K562 (cell line): ENCODE data around the gene NFAM1. TPM values are rescaled to one million over a fixed set of nuclear protein-coding genes. Genes with fewer than 3 reads are reported as not detected.

Source experiments
- ATAC-seq: fragments of 200-7000 bp; cut with Tn5 transposase; 3 replicates; pipeline ENCODE4 v1.9.1; 2020; ENCODE audit warnings: moderate library complexity
- BruUV-seq: library from RNA; stranded (reverse); fragments of 400-500 nt; replicated peaks from 2 replicates; lab custom pipeline; 2021; lab: Mats Ljungman, UMichigan
- CTCF ChIA-PET: fragments of 300-600 bp; formaldehyde crosslinking; extraction: SDS; loops from one replicate; lab custom pipeline; 2021; ENCODE audit warnings: low intra/inter-chr PET ratio; lab: Yijun Ruan, JAX
- POLR2A ChIA-PET: fragments of 300-600, 350-650 bp; sonication (Branson Sonifier 250); formaldehyde crosslinking; extraction: SDS; loops from one replicate; lab custom pipeline; 2021; ENCODE audit warnings: antibody characterized with exemption, inconsistent platforms; lab: Yijun Ruan, JAX
- DNase-seq, 4 experiments: peaks; one replicate each; pipeline versions ENCODE4 v3.0.0 to v3.0.0-alpha.2; 2011 to 2018; ENCODE audit warnings: low spot score in 3 of 4, mixed read lengths in 3 of 4; ENCODE audit errors: extremely low read depth in 1 of 4
- FAIRE-seq: peaks from 2 replicates; lab custom pipeline; 2011; peaks lifted over from hg19 to GRCh38; lab: Jason Lieb, UNC
- H2AFZ ChIP-seq: 2 replicates; pipeline ENCODE4 v1.6.0; 2011; ENCODE audit warnings: low read depth, low read length, control low read depth, inconsistent platforms
- H3K27ac ChIP-seq: fragments of 200-600 bp; 3 replicates; pipeline ENCODE4 v1.8.0; 2011; ENCODE audit warnings: low read depth, mild to moderate bottlenecking, control low read depth, inconsistent platforms, low read length, moderate library complexity, mixed read lengths; ENCODE audit errors: extremely low read depth
- H3K27me3 ChIP-seq, 2 experiments: fragments of 300-600 bp in 1 of 2; 2 replicates in 1 of 2; 3 replicates in 1 of 2; pipeline versions ENCODE4 v1.6.0 to v1.8.0; 2011; ENCODE audit warnings: inconsistent platforms in 2 of 2, low read length in 2 of 2, mild to moderate bottlenecking in 1 of 2, mixed read lengths in 1 of 2, moderate library complexity in 1 of 2; ENCODE audit not compliant: control insufficient read depth in 2 of 2, insufficient read depth in 2 of 2
- H3K36me3 ChIP-seq: fragments of 300-600 bp; 3 replicates; pipeline ENCODE4 v1.8.0; 2011; ENCODE audit warnings: mild to moderate bottlenecking, low read length, inconsistent platforms; ENCODE audit not compliant: control insufficient read depth, insufficient read depth
- H3K4me1 ChIP-seq, 2 experiments: fragments of 200-600 bp in 1 of 2; replicated peaks in 1 of 2; 2 replicates in 1 of 2; 3 replicates in 1 of 2; pipeline versions ENCODE4 v1.5.1 to v1.8.0; 2011; ENCODE audit warnings: inconsistent platforms in 2 of 2, low read length in 2 of 2, mild to moderate bottlenecking in 1 of 2, mixed read lengths in 1 of 2, moderate library complexity in 1 of 2; ENCODE audit not compliant: control insufficient read depth in 2 of 2, insufficient read depth in 2 of 2
- H3K4me2 ChIP-seq: 2 replicates; pipeline ENCODE4 v1.6.1; 2011; ENCODE audit warnings: low read length, control low read depth, inconsistent platforms, mixed read lengths; ENCODE audit not compliant: insufficient read depth
- H3K4me3 ChIP-seq: fragments of 200-600 bp; sonication (generic), shearing (Covaris generic); 2 replicates; pipeline ENCODE4 v1.5.1; 2016; ENCODE audit warnings: control low read depth, inconsistent platforms
- H3K79me2 ChIP-seq: fragments of 200-600 bp; 3 replicates; pipeline ENCODE4 v1.8.0; 2011; ENCODE audit warnings: low read length, inconsistent platforms; ENCODE audit not compliant: control insufficient read depth, insufficient read depth
- H3K9ac ChIP-seq, 2 experiments: 2 replicates each; pipeline versions ENCODE4 v1.6.0 to v1.6.1; 2011; ENCODE audit warnings: low read depth in 2 of 2, low read length in 2 of 2, control low read depth in 1 of 2, inconsistent platforms in 1 of 2, mild to moderate bottlenecking in 1 of 2, mixed read lengths in 1 of 2; ENCODE audit not compliant: insufficient read depth in 1 of 2
- H3K9me1 ChIP-seq: one replicate; pipeline ENCODE4 v1.6.0; 2011; ENCODE audit warnings: inconsistent platforms, mild to moderate bottlenecking, low read length, moderate library complexity; ENCODE audit not compliant: control insufficient read depth, insufficient read depth
- H3K9me3 ChIP-seq: replicated peaks from 2 replicates; pipeline ENCODE4 v1.5.1; 2011; ENCODE audit warnings: low read depth, low read length, inconsistent platforms; ENCODE audit not compliant: control insufficient read depth, insufficient read depth
- H4K20me1 ChIP-seq: replicated peaks from 2 replicates; pipeline ENCODE4 v1.6.1; 2011; ENCODE audit warnings: low read length, inconsistent platforms, mixed read lengths; ENCODE audit not compliant: control insufficient read depth, insufficient read depth
- CEBPB ChIP-seq: fragments of 450-650 bp; IDR thresholded peaks from 2 replicates; pipeline ENCODE4 v1.6.1; 2016; ENCODE audit warnings: missing genetic modification characterization, missing compliant biosample characterization
- CEBPG ChIP-seq, 3 experiments: fragments of 200-800 bp in 1 of 3; sonication (Bioruptor generic) in 1 of 3; sonication (generic) in 1 of 3; formaldehyde crosslinking in 1 of 3; IDR thresholded peaks in 2 of 3; conservative IDR thresholded peaks in 1 of 3; 2 replicates each; pipeline versions ENCODE4 v1.6.1 to v1.8.0; 2016 to 2022; ENCODE audit warnings: missing compliant biosample characterization in 2 of 3, missing genetic modification characterization in 2 of 3, mild to moderate bottlenecking in 1 of 3, missing genetic modification reagents in 1 of 3
- ESRRA ChIP-seq: fragments of 450-650 bp; IDR thresholded peaks from 2 replicates; pipeline ENCODE4 v1.6.1; 2014; ENCODE audit warnings: low read depth, mild to moderate bottlenecking, moderate library complexity, borderline replicate concordance
- GABPA ChIP-seq: fragments of 200-800 bp; sonication (Bioruptor generic); conservative IDR thresholded peaks from 2 replicates; pipeline ENCODE4 v1.6.1; 2016; ENCODE audit warnings: low read depth, missing genetic modification characterization, missing compliant biosample characterization
- RBM39 ChIP-seq: fragments of 200-400 bp; formaldehyde crosslinking; optimal IDR thresholded peaks from 2 replicates; pipeline ENCODE3; 2018; ENCODE audit warnings: low read depth, low read length
- RFX1 ChIP-seq: fragments of 450-650 bp; IDR thresholded peaks from 2 replicates; pipeline ENCODE4 v1.6.1; 2016; ENCODE audit warnings: mild to moderate bottlenecking, moderate library complexity
- RNF2 ChIP-seq: sonication (generic); IDR thresholded peaks from 2 replicates; pipeline ENCODE4 v1.6.1; 2016
- ZKSCAN1 ChIP-seq: fragments of 150-350 bp; IDR thresholded peaks from 2 replicates; pipeline ENCODE4 v1.6.1; 2016; ENCODE audit warnings: low read depth, low read length
- ZNF217 ChIP-seq: sonication (generic); formaldehyde crosslinking; IDR thresholded peaks from 2 replicates; pipeline ENCODE4 v1.8.0; 2022; ENCODE audit warnings: mild to moderate bottlenecking, missing genetic modification reagents
- ZNF699 ChIP-seq: fragments of 250-450 bp; sonication (Bioruptor Pico); IDR thresholded peaks from 2 replicates; pipeline ENCODE4 v1.8.0; 2021; ENCODE audit warnings: mild to moderate bottlenecking, moderate library complexity; ENCODE audit not compliant: insufficient replicate concordance
- WGBS: fragments of 100-300 bp; shearing (Covaris generic); methylation state at CpG from one replicate; pipeline ENCODE4 v1.1.6; 2016; ENCODE audit warnings: low coverage, mixed read lengths; ENCODE audit not compliant: insufficient coverage; ENCODE audit errors: missing lambda C conversion rate; 5-methylcytosine and 5-hydroxymethylcytosine counted together
- in situ Hi-C: fragments of 300-500 bp; cut with MboI; formaldehyde crosslinking; loops from 4 replicates; pipeline ENCODE4 v1.15.0; 2018; ENCODE audit warnings: inconsistent platforms, mixed read lengths
- intact Hi-C: fragments of 100-400 bp; cut with micrococcal nuclease; formaldehyde crosslinking; loops from 2 replicates; pipeline ENCODE4 v1.14.2; 2022
- polyA plus RNA-seq, 8 experiments: library from polyadenylated mRNA; depleted of rRNA in 4 of 8; stranded (reverse) in 5 of 8; unstranded in 3 of 8; fragments of >200 nt; fragmentation: Nextera tagmentation in 2 of 8; fragmentation: Illumina TruSeq in 1 of 8; extraction: Ambion mirVana in 2 of 8; extraction: Trizol in 1 of 8; gene quantifications; 2 replicates each; pipeline versions ENCODE4 v1.2.1 to v1.2.3, GENCODE V29; 2011 to 2014; ENCODE audit warnings: inconsistent platforms in 1 of 8, missing spikeins in 1 of 8
- total RNA-seq, 7 experiments: library from RNA; depleted of rRNA in 6 of 7; stranded (reverse); fragments of >200 nt in 6 of 7; fragmentation: Illumina TruSeq in 2 of 7; extraction: Trizol in 2 of 7; gene quantifications; 2 replicates each; pipeline versions ENCODE4 v1.2.1 to v1.2.3, GENCODE V29; 2011 to 2021; ENCODE audit warnings: low replicate concordance in 1 of 7

Gene NFAM1
- total and polyA plus RNA-seq, 9 of the 15 experiments (the other 6 are each of a cell fraction or from before 2014, with no cell fraction given) = 0.01 to 0.18 (median 0.03) TPM; not detected in 5

- ChIA-PET POLR2A (interaction anchor here (0.7 to 1.0 kb wide), 3 partner anchors 14 to 27 kb away, joined by 3 to 5 read pairs (median 3); no protein-coding TSS in a partner anchor), CTCF (no interaction called here)
- no peak overlapping the region for H3K9ac ChIP-seq
- FAIRE-seq (no peak), ATAC-seq (no peak), DNase-seq (no peak)
- H2AFZ ChIP-seq = no peak overlapping the region
- H4K20me1 ChIP-seq = no peaks in the 10 kb centered on the region
- H3K9me3 ChIP-seq = no peaks in the 10 kb centered on the region
- H3K4me2 ChIP-seq = no peak overlapping the region
- 30% methylated on average over 6 of the region's 8 CpGs for WGBS
- no peak overlapping the region for H3K27ac ChIP-seq
- H3K9me1 ChIP-seq = no peaks in the 10 kb centered on the region
- BruUV-seq = no TSS peak
- in situ Hi-C loops = no loop called here
- intact Hi-C loops = no loop called here
- peaks cover 0 to 4% of the 10 kb centered on the region in 2 experiments; a peak in 3 of 5 replicates for H3K27me3 ChIP-seq
- H3K4me1 ChIP-seq = peaks cover 0 to 23% of the 10 kb centered on the region in 2 experiments; a peak in 2 of 5 replicates
- no peaks in the 10 kb centered on the region for H3K79me2 ChIP-seq
- TF ChIP-seq GABPA (tag) (no peak), ZKSCAN1 (peak; percentile 87), RFX1 (peak; percentile 65), RBM39 (no peak)
- H3K4me3 ChIP-seq = no peak overlapping the region
- H3K36me3 ChIP-seq = no peaks in the 10 kb centered on the region
These were observed 85.5 kb downstream of the NFAM1 start for GRCh38 chr22:42346722-42347121.

GRCh38 chr22:42345458-42345857 is 86.7 kb downstream of the NFAM1 start:
- Histone ChIP-seq H3K9ac (no peak overlapping the region), H3K9me3 (no peaks in the 10 kb centered on the region), H3K79me2 (no peaks in the 10 kb centered on the region), H4K20me1 (no peaks in the 10 kb centered on the region), H2AFZ (no peak overlapping the region), H3K9me1 (no peaks in the 10 kb centered on the region), H3K4me3 (no peak overlapping the region), H3K27ac (no peak overlapping the region)
- POLR2A ChIA-PET = interaction anchor here (0.6 to 1.0 kb wide), 4 partner anchors 26 to 269 kb away, joined by 3 to 4 read pairs (median 4); partner anchors contain the start of gene POLDIP3
- no TSS peak for BruUV-seq
- WGBS = 32% methylated on average over 3 of the region's 4 CpGs
- DNase-seq (no peak), FAIRE-seq (no peak)
- in situ Hi-C loops = no loop called here
- 0 out of 2 replicates have a peak, but pooled peaks have one; percentile 21 for TF ChIP-seq CEBPB
- TF ChIP-seq ZNF699 (CRISPR knock-in tag) = no peak
- peak; percentile 53 for TF ChIP-seq ESRRA
- TF ChIP-seq CEBPG (CRISPR knock-in tag; IDR thresholded peaks at IDR 0.05) = peak; percentile 17; the same call in 1 of the 2 replicates
- TF ChIP-seq CEBPG (tag; conservative IDR thresholded peaks at IDR 0.05 in 1 of 2, IDR thresholded peaks at IDR 0.05 in 1 of 2) = no peak
- TF ChIP-seq ZNF217 (CRISPR knock-in tag) = no peak
- no peak for TF ChIP-seq RNF2
- TF ChIP-seq, all 486 proteins: peak for 3
- Histone ChIP-seq H3K4me1 (peaks cover 0 to 27% of the 10 kb centered on the region in 2 experiments; a peak in 2 of 5 replicates), H3K4me2 (no peak overlapping the region), H3K27me3 (no peaks in the 10 kb centered on the region; a peak in 1 of 5 replicates), H3K36me3 (no peaks in the 10 kb centered on the region)
- CTCF ChIA-PET = no interaction called here
- intact Hi-C loops = no loop called here
- no peak for ATAC-seq
